ENCODE measurements around the gene DRC1. TPM values are rescaled to one million over a fixed set of nuclear protein-coding genes. Genes with fewer than 3 reads are reported as not detected.

Gene DRC1
- total and polyA plus RNA-seq, 8 donors, result 0.92 to 7.9 (median 4.5) TPM; not detected in 1

GRCh38 chr2:26472821-26473655 is 71.3 kb downstream of the DRC1 start:
- no peak for ATAC-seq
- H3K27me3 ChIP-seq, result peaks cover 0 to 12% of the 10 kb centered on the region in 2 donors
- H3K4me3 ChIP-seq, result no peak overlapping the region
- no peak for TF ChIP-seq CTCF (IDR thresholded peaks at IDR 0.05)
- no peak for DNase-seq
- H3K9me3 ChIP-seq, result peaks cover 0 to 7% of the 10 kb centered on the region in 2 donors
- no peaks in the 10 kb centered on the region for H3K36me3 ChIP-seq
- H3K4me1 ChIP-seq, result no peaks in the 10 kb centered on the region
- H3K27ac ChIP-seq, result no peak overlapping the region
- intact Hi-C loops (cut with DNase I), result no loop called here

GRCh38 chr2:26473796-26474195 is 72.1 kb downstream of the DRC1 start:
- ATAC-seq, result no peak
- intact Hi-C loops (cut with DNase I), result no loop called here
- no peaks in the 10 kb centered on the region for H3K4me1 ChIP-seq

GRCh38 chr2:26474261-26474785 is 72.6 kb downstream of the DRC1 start:
- no peaks in the 10 kb centered on the region for H3K36me3 ChIP-seq
- DNase-seq, result no peak
- H3K27me3 ChIP-seq, result peaks cover 0 to 12% of the 10 kb centered on the region in 2 donors
- peaks cover 0 to 3% of the 10 kb centered on the region in 2 donors for H3K9me3 ChIP-seq
- no peak overlapping the region for H3K27ac ChIP-seq
- no peak for ATAC-seq
- intact Hi-C loops (cut with DNase I), result no loop called here
- no peak for TF ChIP-seq CTCF (IDR thresholded peaks at IDR 0.05)
- no peaks in the 10 kb centered on the region for H3K4me1 ChIP-seq
- H3K4me3 ChIP-seq, result no peak overlapping the region

More at GRCh38 chr2:26473796-26474195, 72.1 kb downstream of the DRC1 start:
- Histone ChIP-seq H3K36me3 (no peaks in the 10 kb centered on the region), H3K27me3 (peaks cover 0 to 12% of the 10 kb centered on the region in 2 donors), H3K9me3 (peaks cover 0 to 7% of the 10 kb centered on the region in 2 donors), H3K4me3 (no peak overlapping the region), H3K27ac (no peak overlapping the region)
- no peak for TF ChIP-seq CTCF (IDR thresholded peaks at IDR 0.05)
- DNase-seq, result no peak

GRCh38 chr2:26475037-26475436 is 73.3 kb downstream of the DRC1 start:
- no peak for TF ChIP-seq CTCF (IDR thresholded peaks at IDR 0.05)
- DNase-seq (no peak), ATAC-seq (no peak)
- Histone ChIP-seq H3K27ac (no peak overlapping the region), H3K9me3 (no peaks in the 10 kb centered on the region), H3K4me1 (no peaks in the 10 kb centered on the region), H3K36me3 (no peaks in the 10 kb centered on the region), H3K27me3 (peaks cover 0 to 12% of the 10 kb centered on the region in 2 donors), H3K4me3 (no peak overlapping the region)
- intact Hi-C loops (cut with DNase I), result no loop called here

- H3K27ac ChIP-seq, result no peak overlapping the region
- no peaks in the 10 kb centered on the region for H3K9me3 ChIP-seq
- no peaks in the 10 kb centered on the region for H3K4me1 ChIP-seq
- DNase-seq (no peak), ATAC-seq (no peak)
- no peaks in the 10 kb centered on the region for H3K36me3 ChIP-seq
- H3K4me3 ChIP-seq, result no peak overlapping the region
- peaks cover 0 to 12% of the 10 kb centered on the region in 2 donors for H3K27me3 ChIP-seq
- TF ChIP-seq CTCF (IDR thresholded peaks at IDR 0.05), result no peak
- intact Hi-C loops (cut with DNase I), result no loop called here
These were observed 74.2 kb downstream of the DRC1 start for GRCh38 chr2:26475832-26476501.

Measured in left lung (tissue), 10 donors.